Natural killer cell (primary cell): ENCODE measurements around the gene NEUROD1. TPM values are rescaled to one million over a fixed set of nuclear protein-coding genes. Genes with fewer than 3 reads are reported as not detected.
A peak's percentile ranks its signal among the peaks of the same experiment; 100 is the strongest.

Experiments
- ATAC-seq, 3 donors: fragments of 150-1000 bp in 2 of 3; fragments of 200-7000 bp in 1 of 3; cut with Tn5 transposase; 1 replicate in 1 of 3; 2 replicates in 2 of 3; pipeline ENCODE4 v1.10.0; 2021; ENCODE audit warnings: mild to moderate bottlenecking in 2 of 3, moderate library complexity in 2 of 3
- DNase-seq, 2 donors: peaks; one replicate each; pipeline versions ENCODE4 v3.0.0 to v3.0.0-alpha.2; 2013 to 2021; ENCODE audit warnings: mixed read lengths in 1 of 2
- H3K27ac ChIP-seq: one replicate; pipeline ENCODE4 v1.5.1; 2013; ENCODE audit warnings: mild to moderate bottlenecking, low read length
- H3K27me3 ChIP-seq: one replicate; pipeline ENCODE4 v1.6.1; 2013; ENCODE audit warnings: low read length; ENCODE audit not compliant: control insufficient read depth, insufficient read depth
- H3K36me3 ChIP-seq: one replicate; pipeline ENCODE4 v1.6.1; 2013; ENCODE audit warnings: low read length; ENCODE audit not compliant: control insufficient read depth, insufficient read depth
- H3K4me1 ChIP-seq: one replicate; pipeline ENCODE4 v1.6.1; 2013; ENCODE audit warnings: low read length; ENCODE audit not compliant: control insufficient read depth, insufficient read depth
- H3K4me3 ChIP-seq: one replicate; pipeline ENCODE4 v1.5.1; 2013; ENCODE audit warnings: low read length
- H3K9me3 ChIP-seq: one replicate; pipeline ENCODE4 v1.6.1; 2013; ENCODE audit warnings: low read length; ENCODE audit not compliant: control insufficient read depth, insufficient read depth
- H3K27ac Mint-ChIP-seq, 2 donors: one replicate each; pipeline ENCODE4 v1.8.0; 2022; ENCODE audit warnings: mild to moderate bottlenecking in 2 of 2, mixed read lengths in 2 of 2, moderate library complexity in 1 of 2
- H3K27me3 Mint-ChIP-seq, 2 donors: one replicate each; pipeline ENCODE4 v1.8.0; 2022; ENCODE audit warnings: low read depth in 2 of 2, mixed read lengths in 2 of 2
- H3K36me3 Mint-ChIP-seq: one replicate; pipeline ENCODE4 v1.8.0; 2022; ENCODE audit warnings: mixed read lengths
- H3K4me1 Mint-ChIP-seq, 2 donors: one replicate each; pipeline ENCODE4 v1.8.0; 2022; ENCODE audit warnings: mixed read lengths in 2 of 2
- H3K4me3 Mint-ChIP-seq: one replicate; pipeline ENCODE4 v1.8.0; 2022; ENCODE audit warnings: mild to moderate bottlenecking, moderate library complexity, mixed read lengths
- H3K9me3 Mint-ChIP-seq, 2 donors: one replicate each; pipeline ENCODE4 v1.8.0; 2022; ENCODE audit warnings: mixed read lengths in 2 of 2
- WGBS: methylation state at CpG from one replicate; pipeline ENCODE4 v1.1.7; 2013; ENCODE audit warnings: missing lambda C conversion rate; ENCODE audit not compliant: insufficient coverage; 5-methylcytosine and 5-hydroxymethylcytosine counted together
- intact Hi-C: fragments of 100-400 bp; cut with micrococcal nuclease; formaldehyde crosslinking; loops from one replicate; pipeline ENCODE4 v1.14.2; 2022
- total RNA-seq, 4 donors: library from RNA; stranded (reverse); fragments of 120-200 nt in 1 of 4; gene quantifications; one replicate each; pipeline versions ENCODE4 v1.2.3 to v1.2.4, GENCODE V29; 2013 to 2022
- TF ChIP-seq, protein P1 (sequence below): fragments of 200-600 bp; IDR thresholded peaks from one replicate; pipeline ENCODE4 v1.8.0; 2022; ENCODE audit warnings: antibody characterized with exemption

Gene NEUROD1
- total RNA-seq, 3 donors from 2014 or later (not counting 1 experiment from before 2014, with no cell fraction given), result not detected

DNA sequence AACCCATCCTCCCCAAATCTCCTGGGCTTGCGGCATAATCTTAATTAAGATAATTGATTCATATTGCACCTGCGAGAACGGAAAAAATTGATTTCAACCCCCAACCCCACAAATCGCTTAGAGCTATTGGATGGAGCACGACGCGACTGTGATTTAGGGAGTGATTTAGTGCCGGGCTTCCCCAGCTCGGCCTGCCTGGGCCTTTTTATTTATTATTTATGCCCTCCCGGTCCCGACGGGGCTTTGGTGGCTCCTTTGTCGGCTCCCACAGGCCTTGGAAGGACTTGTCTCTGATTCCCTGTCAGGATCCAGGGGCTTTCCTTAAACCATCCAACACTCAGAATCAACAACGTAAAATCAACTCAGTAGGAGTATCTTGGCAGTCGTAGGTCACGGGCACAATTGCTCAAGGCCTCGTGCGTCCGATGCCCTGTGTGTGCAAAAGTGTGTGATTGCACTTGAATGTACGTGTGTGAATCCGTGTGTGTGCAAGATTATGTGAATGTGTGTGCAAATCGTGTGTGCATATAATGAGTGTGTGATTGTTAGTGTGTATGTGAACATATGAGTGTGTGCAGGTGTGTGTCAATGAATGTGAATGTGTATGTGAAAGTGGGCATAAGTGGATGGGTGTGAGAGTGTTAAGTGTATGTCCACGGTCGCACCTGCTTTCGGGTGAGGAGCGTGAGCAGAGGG lies 4.3 kb upstream of the NEUROD1 start:
- Histone ChIP-seq H3K9me3 (no peaks in the 10 kb centered on the region), H3K4me1 (peaks cover 30% of the 10 kb centered on the region), H3K36me3 (no peaks in the 10 kb centered on the region), H3K27me3 (peaks cover 54% of the 10 kb centered on the region), H3K27ac (no peak overlapping the region), H3K4me3 (no peak overlapping the region)
- Mint-ChIP-seq H3K4me1 (peaks cover 12 to 33% of the 10 kb centered on the region in 2 donors), H3K27ac (no peak overlapping the region), H3K9me3 (no peaks in the 10 kb centered on the region), H3K36me3 (no peaks in the 10 kb centered on the region), H3K27me3 (peaks cover 58 to 78% of the 10 kb centered on the region in 2 donors), H3K4me3 (no peak overlapping the region)
- intact Hi-C loops, result no loop called here
- DNase-seq, result no peak
- 16% methylated on average over 26 of the region's 26 CpGs for WGBS
- TF ChIP-seq, protein P1, sequence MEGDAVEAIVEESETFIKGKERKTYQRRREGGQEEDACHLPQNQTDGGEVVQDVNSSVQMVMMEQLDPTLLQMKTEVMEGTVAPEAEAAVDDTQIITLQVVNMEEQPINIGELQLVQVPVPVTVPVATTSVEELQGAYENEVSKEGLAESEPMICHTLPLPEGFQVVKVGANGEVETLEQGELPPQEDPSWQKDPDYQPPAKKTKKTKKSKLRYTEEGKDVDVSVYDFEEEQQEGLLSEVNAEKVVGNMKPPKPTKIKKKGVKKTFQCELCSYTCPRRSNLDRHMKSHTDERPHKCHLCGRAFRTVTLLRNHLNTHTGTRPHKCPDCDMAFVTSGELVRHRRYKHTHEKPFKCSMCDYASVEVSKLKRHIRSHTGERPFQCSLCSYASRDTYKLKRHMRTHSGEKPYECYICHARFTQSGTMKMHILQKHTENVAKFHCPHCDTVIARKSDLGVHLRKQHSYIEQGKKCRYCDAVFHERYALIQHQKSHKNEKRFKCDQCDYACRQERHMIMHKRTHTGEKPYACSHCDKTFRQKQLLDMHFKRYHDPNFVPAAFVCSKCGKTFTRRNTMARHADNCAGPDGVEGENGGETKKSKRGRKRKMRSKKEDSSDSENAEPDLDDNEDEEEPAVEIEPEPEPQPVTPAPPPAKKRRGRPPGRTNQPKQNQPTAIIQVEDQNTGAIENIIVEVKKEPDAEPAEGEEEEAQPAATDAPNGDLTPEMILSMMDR, result no peak
- no peak for ATAC-seq

DNA sequence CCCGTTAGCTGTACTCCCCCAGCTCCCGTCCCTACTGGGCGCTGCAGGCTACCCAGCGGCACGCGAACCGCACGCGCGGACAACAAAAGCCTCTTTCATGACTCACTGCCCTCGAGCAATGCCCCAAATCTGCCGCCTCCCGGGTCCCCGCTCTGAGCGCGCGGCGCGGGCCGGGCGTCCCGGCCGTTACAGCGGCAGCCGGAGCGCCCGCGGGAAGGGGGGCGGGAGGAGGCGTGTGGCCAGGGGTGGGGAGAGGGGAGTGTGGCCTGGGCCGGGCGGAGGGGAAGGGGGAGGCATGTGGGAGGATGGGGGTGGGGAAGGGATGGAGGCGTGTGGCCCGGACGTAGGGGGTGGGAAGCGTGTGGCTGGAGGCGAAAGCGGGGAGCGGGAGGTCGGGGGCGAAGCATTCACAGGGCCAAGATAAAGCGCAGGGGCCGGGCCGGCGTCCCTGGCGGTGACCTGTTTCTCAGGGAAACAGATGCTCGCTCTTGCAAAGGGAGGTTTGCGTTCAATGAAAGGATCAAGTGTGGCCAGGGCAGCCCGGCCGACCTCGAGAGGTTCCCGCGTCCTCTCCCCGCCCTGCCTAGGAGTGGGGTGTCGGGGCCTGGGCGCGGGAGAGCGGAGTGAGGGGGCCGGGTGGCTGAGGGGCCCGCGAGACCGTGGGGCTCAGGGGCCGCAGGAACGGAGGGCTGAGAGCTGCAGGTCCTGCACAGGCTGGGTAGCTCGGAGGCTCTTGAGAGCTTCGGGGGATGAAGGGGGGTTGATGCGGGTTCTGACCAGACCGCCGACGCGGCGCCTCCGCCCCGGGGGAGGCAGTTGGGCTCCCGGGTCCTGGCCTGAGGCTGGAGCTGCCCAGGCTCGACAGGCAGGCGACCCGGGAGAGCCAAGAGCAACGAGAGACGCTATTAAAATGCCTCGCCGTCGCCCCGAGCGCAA lies 3.5 kb upstream of the NEUROD1 start:
- Histone ChIP-seq H3K27ac (no peak overlapping the region), H3K4me3 (no peak overlapping the region), H3K4me1 (peaks cover 30% of the 10 kb centered on the region), H3K36me3 (no peaks in the 10 kb centered on the region), H3K27me3 (peaks cover 58% of the 10 kb centered on the region), H3K9me3 (no peaks in the 10 kb centered on the region)
- Mint-ChIP-seq H3K4me1 (peaks cover 12 to 33% of the 10 kb centered on the region in 2 donors), H3K27me3 (peaks cover 62 to 78% of the 10 kb centered on the region in 2 donors), H3K27ac (no peak overlapping the region), H3K4me3 (peak overlapping the region; percentile 52), H3K36me3 (peaks cover 7% of the 10 kb centered on the region), H3K9me3 (no peaks in the 10 kb centered on the region)
- TF ChIP-seq, protein P1, result no peak
- WGBS, result 3% methylated on average over 85 of the region's 85 CpGs
- ATAC-seq (no peak), DNase-seq (no peak)
- intact Hi-C loops, result no loop called here

DNA sequence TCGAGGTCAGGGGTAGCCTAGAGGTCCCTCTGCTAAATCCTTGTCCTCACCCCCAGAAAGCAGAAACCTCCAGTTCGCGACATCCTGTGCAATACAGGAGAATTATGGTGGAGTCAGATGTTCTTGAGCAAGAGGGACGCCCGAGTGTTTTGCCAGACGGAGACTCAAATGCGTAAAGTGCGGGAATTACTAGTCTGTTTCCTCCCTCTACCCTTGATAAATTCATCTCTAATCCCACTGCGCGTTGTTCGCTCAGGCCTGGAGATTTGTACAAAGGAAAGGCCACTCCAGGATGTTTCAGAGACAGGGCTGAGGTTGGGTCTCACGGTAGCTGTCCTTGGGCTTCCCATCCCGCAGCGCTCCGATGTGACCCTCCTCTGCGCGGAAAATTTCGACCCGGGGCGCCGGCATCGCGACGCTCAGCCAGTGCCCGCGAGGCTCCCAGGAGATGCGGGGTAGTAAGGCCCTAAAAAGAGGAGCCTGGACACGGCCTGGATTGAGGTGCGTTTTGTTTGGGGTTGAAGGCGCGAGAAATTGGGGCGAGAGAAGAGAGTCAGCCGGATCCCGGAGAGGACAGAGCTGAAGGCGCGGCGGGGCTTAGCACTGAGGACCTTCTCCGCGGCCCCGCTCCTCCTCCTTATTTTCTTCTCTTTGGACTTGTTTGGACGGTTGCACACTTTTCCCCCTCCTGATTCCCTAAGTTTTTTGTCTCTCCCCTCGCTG lies 2.6 kb upstream of the NEUROD1 start:
- ATAC-seq (no peak), DNase-seq (no peak)
- Mint-ChIP-seq H3K36me3 (peaks cover 12% of the 10 kb centered on the region), H3K27ac (no peak overlapping the region), H3K27me3 (peaks cover 68 to 86% of the 10 kb centered on the region in 2 donors), H3K4me3 (peak overlapping the region; percentile 26), H3K4me1 (peaks cover 12 to 41% of the 10 kb centered on the region in 2 donors), H3K9me3 (peaks cover 4% of the 10 kb centered on the region in 2 donors)
- peaks cover 5% of the 10 kb centered on the region for H3K9me3 ChIP-seq
- peaks cover 66% of the 10 kb centered on the region for H3K27me3 ChIP-seq
- no peak overlapping the region for H3K4me3 ChIP-seq
- no peaks in the 10 kb centered on the region for H3K36me3 ChIP-seq
- no peak overlapping the region for H3K27ac ChIP-seq
- intact Hi-C loops, result no loop called here
- 6% methylated on average over 41 of the region's 42 CpGs for WGBS
- TF ChIP-seq, protein P1, result no peak
- H3K4me1 ChIP-seq, result peaks cover 30% of the 10 kb centered on the region
